Mononuclear cell (primary cell): ENCODE results near the gene OR51V1. TPM values are rescaled to one million over a fixed set of nuclear protein-coding genes. Genes with fewer than 3 reads are reported as not detected.

Source experiments
- H3K27me3 ChIP-seq: 2 replicates; pipeline ENCODE4 v1.6.0; 2011; ENCODE audit warnings: low read length, control low read depth; ENCODE audit not compliant: insufficient read depth
- H3K4me1 ChIP-seq: 2 replicates; pipeline ENCODE4 v1.5.1; 2011; ENCODE audit warnings: mild to moderate bottlenecking, low read length, control low read depth; ENCODE audit not compliant: insufficient read depth
- H3K4me3 ChIP-seq: 2 replicates; pipeline ENCODE4 v1.5.1; 2011; ENCODE audit warnings: mild to moderate bottlenecking, low read length, moderate library complexity
- H3K9me3 ChIP-seq: 2 replicates; pipeline ENCODE4 v1.5.1; 2011; ENCODE audit warnings: low read depth, mild to moderate bottlenecking, control low read depth, low read length
- total RNA-seq: library from RNA; depleted of rRNA; stranded (reverse); fragments of >200 nt; gene quantifications from one replicate; pipeline ENCODE4 v1.2.3, GENCODE V29; 2012

Gene OR51V1
- total RNA-seq, 1 donor: not detected

GRCh38 chr11:5237420-5237819 lies 36.9 kb upstream of the OR51V1 start:
- Histone ChIP-seq H3K9me3 (no peaks in the 10 kb centered on the region), H3K27me3 (no peaks in the 10 kb centered on the region)

GRCh38 chr11:5235364-5236095 lies 35.0 kb upstream of the OR51V1 start:
- Histone ChIP-seq H3K4me1 (no peaks in the 10 kb centered on the region), H3K27me3 (no peaks in the 10 kb centered on the region), H3K4me3 (no peak overlapping the region), H3K9me3 (no peaks in the 10 kb centered on the region)

More at GRCh38 chr11:5237420-5237819, 36.9 kb upstream of the OR51V1 start:
- H3K4me3 ChIP-seq: no peak overlapping the region
- no peaks in the 10 kb centered on the region for H3K4me1 ChIP-seq

- no peaks in the 10 kb centered on the region for H3K9me3 ChIP-seq
- H3K27me3 ChIP-seq: no peaks in the 10 kb centered on the region
- H3K4me1 ChIP-seq: no peaks in the 10 kb centered on the region
- H3K4me3 ChIP-seq: no peak within 1 kb of the TSS
Observed at GRCh38 chr11:5234381-5234834, 33.9 kb upstream of the OR51V1 start, which contains the start of gene HBD. TSS of gene HBD (minus strand) at chr11:5234483. CDS start at chr11:5234433, 50 bp downstream.

GRCh38 chr11:5233307-5233706 lies 32.8 kb upstream of the OR51V1 start:
- no peak overlapping the region for H3K4me3 ChIP-seq
- no peaks in the 10 kb centered on the region for H3K4me1 ChIP-seq
- H3K27me3 ChIP-seq: no peaks in the 10 kb centered on the region
- H3K9me3 ChIP-seq: no peaks in the 10 kb centered on the region

- Histone ChIP-seq H3K4me1 (no peaks in the 10 kb centered on the region), H3K4me3 (no peak overlapping the region), H3K27me3 (no peaks in the 10 kb centered on the region), H3K9me3 (no peaks in the 10 kb centered on the region)
Observed at GRCh38 chr11:5232821-5233220, 32.3 kb upstream of the OR51V1 start.

GRCh38 chr11:5232176-5232575 lies 31.7 kb upstream of the OR51V1 start:
- Histone ChIP-seq H3K9me3 (no peaks in the 10 kb centered on the region), H3K27me3 (no peaks in the 10 kb centered on the region), H3K4me1 (no peaks in the 10 kb centered on the region), H3K4me3 (no peak overlapping the region)

GRCh38 chr11:5231111-5231510 lies 30.6 kb upstream of the OR51V1 start:
- Histone ChIP-seq H3K4me1 (no peaks in the 10 kb centered on the region), H3K9me3 (no peaks in the 10 kb centered on the region), H3K4me3 (no peak overlapping the region), H3K27me3 (no peaks in the 10 kb centered on the region)

- no peaks in the 10 kb centered on the region for H3K4me1 ChIP-seq
- no peaks in the 10 kb centered on the region for H3K27me3 ChIP-seq
- H3K9me3 ChIP-seq: no peaks in the 10 kb centered on the region
- no peak overlapping the region for H3K4me3 ChIP-seq
Observed at GRCh38 chr11:5230266-5230665, 29.8 kb upstream of the OR51V1 start.

GRCh38 chr11:5229796-5230195 lies 29.3 kb upstream of the OR51V1 start:
- Histone ChIP-seq H3K9me3 (no peaks in the 10 kb centered on the region), H3K4me1 (no peaks in the 10 kb centered on the region), H3K4me3 (no peak overlapping the region), H3K27me3 (no peaks in the 10 kb centered on the region)

GRCh38 chr11:5229356-5229755 lies 28.9 kb upstream of the OR51V1 start:
- H3K4me3 ChIP-seq: no peak overlapping the region
- H3K9me3 ChIP-seq: no peaks in the 10 kb centered on the region
- no peaks in the 10 kb centered on the region for H3K27me3 ChIP-seq
- H3K4me1 ChIP-seq: no peaks in the 10 kb centered on the region

- Histone ChIP-seq H3K9me3 (no peaks in the 10 kb centered on the region), H3K4me1 (no peaks in the 10 kb centered on the region), H3K4me3 (no peak overlapping the region), H3K27me3 (no peaks in the 10 kb centered on the region)
Observed at GRCh38 chr11:5228124-5228523, 27.6 kb upstream of the OR51V1 start.

- Histone ChIP-seq H3K9me3 (no peaks in the 10 kb centered on the region), H3K4me3 (no peak overlapping the region), H3K4me1 (no peaks in the 10 kb centered on the region), H3K27me3 (no peaks in the 10 kb centered on the region)
Observed at GRCh38 chr11:5227681-5228080, 27.2 kb upstream of the OR51V1 start.

- H3K27me3 ChIP-seq: no peaks in the 10 kb centered on the region
Observed at GRCh38 chr11:5226732-5227310, 26.3 kb upstream of the OR51V1 start, which contains the start of gene HBB. TSS of gene HBB (minus strand) at chr11:5227071. CDS start at chr11:5227021, 50 bp downstream.

GRCh38 chr11:5225480-5225871 lies 25.0 kb upstream of the OR51V1 start:
- Histone ChIP-seq H3K4me1 (no peaks in the 10 kb centered on the region), H3K27me3 (no peaks in the 10 kb centered on the region), H3K9me3 (no peaks in the 10 kb centered on the region), H3K4me3 (no peak overlapping the region)

More at GRCh38 chr11:5226732-5227310, 26.3 kb upstream of the OR51V1 start, which contains the start of gene HBB:
- H3K4me1 ChIP-seq: no peaks in the 10 kb centered on the region
- no peaks in the 10 kb centered on the region for H3K9me3 ChIP-seq
- H3K4me3 ChIP-seq: no peak within 1 kb of the TSS

- H3K4me3 ChIP-seq: no peak overlapping the region
- no peaks in the 10 kb centered on the region for H3K4me1 ChIP-seq
- H3K9me3 ChIP-seq: no peaks in the 10 kb centered on the region
- H3K27me3 ChIP-seq: no peaks in the 10 kb centered on the region
Observed at GRCh38 chr11:5224538-5225479, 24.3 kb upstream of the OR51V1 start.
